Measurements from ENCODE around the gene IGFBP7.
A peak's percentile ranks its signal among the peaks of the same experiment; 100 is the strongest.

IGFBP7 gene

GRCh38 chr4:57131849-57132742 lies 21.9 kb upstream of the IGFBP7 start:
- DNase-seq (ENCODE audit: insufficient read length, low spot score) (no peak), FAIRE-seq (no peak)

DNA sequence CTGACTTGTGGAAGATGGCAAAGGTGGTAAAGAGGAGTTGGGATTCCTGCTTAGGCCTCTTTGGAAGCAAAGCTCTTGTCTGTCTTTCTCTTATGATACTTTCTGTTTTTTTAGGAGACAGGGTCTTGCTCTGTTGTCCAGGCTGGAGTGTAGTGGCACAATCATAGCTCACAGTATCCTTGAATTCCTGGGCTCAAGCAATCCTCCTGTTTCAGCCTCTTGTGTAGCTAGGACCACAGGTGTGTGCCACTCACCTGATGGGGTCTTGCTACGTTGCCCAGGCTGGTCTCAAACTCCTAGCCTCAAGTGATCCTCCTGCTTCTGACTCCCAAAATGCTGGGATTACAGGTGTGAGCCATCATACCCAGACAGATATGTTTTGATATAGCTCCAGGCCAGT lies 19.3 kb upstream of the IGFBP7 start:
- DNase-seq (ENCODE audit: insufficient read length, low spot score) = no peak
- FAIRE-seq = no peak

DNA sequence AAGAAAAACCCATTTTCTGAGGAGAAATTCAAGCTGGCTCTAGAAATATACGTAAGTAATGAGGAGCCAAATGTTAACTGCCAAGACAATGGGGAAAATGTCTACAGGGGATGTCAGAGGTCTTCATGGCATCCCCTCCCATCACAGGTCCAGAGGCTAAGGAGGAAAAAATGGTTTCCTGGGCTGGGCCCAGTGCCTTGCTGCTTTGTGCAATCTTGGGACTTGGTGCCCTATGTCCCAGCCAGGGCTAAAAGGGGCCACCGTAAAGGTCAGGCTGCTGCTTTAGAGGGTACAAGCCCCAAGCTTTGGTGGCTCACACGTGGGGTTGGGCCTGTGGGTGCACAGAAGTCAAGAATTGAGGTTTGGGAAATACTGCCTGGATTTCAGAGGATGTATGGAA lies 17.2 kb upstream of the IGFBP7 start:
- FAIRE-seq = no peak
- DNase-seq (ENCODE audit: insufficient read length, low spot score) = no peak

DNA sequence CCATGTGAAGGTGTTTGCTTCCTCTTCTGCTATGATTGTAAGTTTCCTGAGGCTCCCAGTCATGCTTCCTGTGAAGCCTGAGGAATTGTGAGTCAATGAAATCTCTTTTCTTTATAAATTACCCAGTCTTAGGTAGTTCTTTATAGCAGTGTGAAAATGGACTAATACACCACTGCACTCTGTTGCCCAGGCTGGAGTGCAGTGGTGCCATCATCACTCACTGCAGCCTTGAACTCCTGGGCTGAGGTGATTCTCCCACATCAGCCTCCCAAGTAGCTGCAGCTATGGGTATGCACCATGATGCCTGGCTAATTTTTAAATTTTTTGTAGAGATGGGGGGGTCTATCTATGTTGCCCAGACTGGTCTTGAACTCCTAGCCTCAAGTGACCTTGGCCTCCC lies 15.8 kb upstream of the IGFBP7 start:
- no peak for FAIRE-seq
- no peak for DNase-seq (ENCODE audit: insufficient read length, low spot score)

GRCh38 chr4:57124145-57124544 lies 14.0 kb upstream of the IGFBP7 start:
- FAIRE-seq (no peak), DNase-seq (ENCODE audit: insufficient read length, low spot score) (no peak)

DNA sequence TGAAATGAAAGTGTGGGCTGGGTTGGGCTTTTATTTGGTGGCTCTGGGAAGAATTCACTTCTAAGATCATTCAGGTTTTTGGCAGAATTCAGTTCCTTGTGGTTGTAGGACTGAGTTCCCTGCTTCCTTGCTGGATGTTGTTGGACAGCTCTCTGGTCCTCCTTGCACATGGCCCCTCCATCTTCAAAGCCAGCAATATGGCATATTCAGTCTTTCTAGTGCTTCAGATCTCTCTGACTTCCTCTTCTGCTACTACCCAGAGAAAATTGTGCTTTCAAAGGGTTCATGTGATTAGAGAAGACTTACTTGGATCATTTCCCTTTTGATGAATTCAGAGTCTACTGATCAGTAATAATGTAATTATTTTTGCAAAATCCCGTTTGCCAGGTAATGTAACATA lies 12.8 kb upstream of the IGFBP7 start:
- no peak for FAIRE-seq
- no peak for DNase-seq (ENCODE audit: insufficient read length, low spot score)

GRCh38 chr4:57119054-57119651 lies 9.0 kb upstream of the IGFBP7 start:
- DNase-seq (ENCODE audit: insufficient read length, low spot score) (no peak), FAIRE-seq (no peak)

- FAIRE-seq = no peak
- no peak for DNase-seq (ENCODE audit: insufficient read length, low spot score)
These were observed 7.3 kb upstream of the IGFBP7 start for GRCh38 chr4:57117491-57117890.

DNA sequence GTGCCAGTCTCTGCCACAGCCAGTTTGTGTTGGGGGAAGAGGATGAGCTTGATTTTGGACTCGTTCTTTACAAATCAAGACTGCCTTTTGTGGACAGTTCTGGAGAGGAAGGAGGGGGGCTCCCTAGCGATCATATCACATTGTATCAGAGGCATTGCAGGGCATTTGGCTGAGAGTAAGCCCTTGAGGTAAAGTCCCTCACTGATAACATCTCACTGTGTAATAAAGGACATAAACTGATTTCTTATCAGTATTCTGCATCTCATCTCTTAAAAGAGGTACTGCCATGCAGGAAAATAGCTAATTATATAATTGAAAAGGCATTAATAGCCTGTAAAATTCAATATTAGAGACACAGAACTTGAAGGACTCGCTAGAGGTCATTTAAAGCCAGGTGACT lies 6.1 kb upstream of the IGFBP7 start:
- DNase-seq (ENCODE audit: insufficient read length, low spot score) (no peak), FAIRE-seq (no peak)

DNA sequence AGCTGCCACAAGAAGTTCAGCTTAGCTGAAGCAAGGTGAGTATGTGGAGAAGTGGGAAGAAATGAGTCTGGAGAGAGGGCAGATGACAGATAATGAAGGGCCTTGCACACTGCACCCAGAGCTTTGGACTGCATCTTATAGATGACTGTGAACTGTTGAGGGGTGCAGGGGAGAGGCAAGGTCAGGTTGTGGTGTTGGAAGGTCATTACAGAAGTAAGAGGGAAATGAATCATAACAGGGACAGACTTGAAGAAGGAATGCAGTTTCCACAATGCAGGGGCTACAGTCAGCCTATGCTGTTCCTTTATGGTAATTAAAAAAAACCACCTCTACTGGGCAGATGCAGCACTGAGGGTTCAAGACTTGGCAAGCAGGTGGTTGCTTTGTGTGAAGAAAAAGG lies 4.8 kb upstream of the IGFBP7 start:
- DNase-seq (ENCODE audit: insufficient read length, low spot score) (no peak), FAIRE-seq (no peak)

- DNase-seq (ENCODE audit: insufficient read length, low spot score) (no peak), FAIRE-seq (no peak)
These were observed 3.7 kb upstream of the IGFBP7 start for GRCh38 chr4:57113870-57114269.

GRCh38 chr4:57110640-57111511 lies 691 bp upstream of the IGFBP7 start:
- FAIRE-seq = no peak
- DNase-seq (ENCODE audit: insufficient read length, low spot score) = peak; percentile 36

DNA sequence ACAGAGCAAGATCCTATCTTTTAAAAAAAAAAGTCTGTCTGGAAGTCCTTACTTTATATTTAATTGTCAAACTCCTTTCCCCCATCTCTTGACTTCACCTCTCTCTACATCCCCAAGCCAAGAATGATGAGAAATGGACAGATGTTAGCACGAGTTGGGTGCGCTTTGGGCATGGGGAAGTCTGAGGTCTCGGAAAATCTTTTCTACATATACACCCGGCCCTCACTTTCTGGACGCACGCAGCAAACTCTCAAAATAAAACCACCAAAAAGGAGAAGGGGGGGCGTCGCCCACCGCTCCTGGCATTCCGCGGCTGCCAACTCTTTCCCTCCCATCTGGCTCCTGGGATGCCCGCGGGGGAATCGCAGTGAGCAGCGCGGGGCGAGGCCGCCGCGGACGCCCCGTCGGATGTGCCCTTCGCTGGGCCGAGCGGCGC lies 756 bp downstream of the IGFBP7 start:
- no peak for DNase-seq (ENCODE audit: insufficient read length, low spot score)
- no peak for FAIRE-seq

- FAIRE-seq = no peak
These were observed 4.0 kb downstream of the IGFBP7 start for GRCh38 chr4:57106181-57106580.

DNA sequence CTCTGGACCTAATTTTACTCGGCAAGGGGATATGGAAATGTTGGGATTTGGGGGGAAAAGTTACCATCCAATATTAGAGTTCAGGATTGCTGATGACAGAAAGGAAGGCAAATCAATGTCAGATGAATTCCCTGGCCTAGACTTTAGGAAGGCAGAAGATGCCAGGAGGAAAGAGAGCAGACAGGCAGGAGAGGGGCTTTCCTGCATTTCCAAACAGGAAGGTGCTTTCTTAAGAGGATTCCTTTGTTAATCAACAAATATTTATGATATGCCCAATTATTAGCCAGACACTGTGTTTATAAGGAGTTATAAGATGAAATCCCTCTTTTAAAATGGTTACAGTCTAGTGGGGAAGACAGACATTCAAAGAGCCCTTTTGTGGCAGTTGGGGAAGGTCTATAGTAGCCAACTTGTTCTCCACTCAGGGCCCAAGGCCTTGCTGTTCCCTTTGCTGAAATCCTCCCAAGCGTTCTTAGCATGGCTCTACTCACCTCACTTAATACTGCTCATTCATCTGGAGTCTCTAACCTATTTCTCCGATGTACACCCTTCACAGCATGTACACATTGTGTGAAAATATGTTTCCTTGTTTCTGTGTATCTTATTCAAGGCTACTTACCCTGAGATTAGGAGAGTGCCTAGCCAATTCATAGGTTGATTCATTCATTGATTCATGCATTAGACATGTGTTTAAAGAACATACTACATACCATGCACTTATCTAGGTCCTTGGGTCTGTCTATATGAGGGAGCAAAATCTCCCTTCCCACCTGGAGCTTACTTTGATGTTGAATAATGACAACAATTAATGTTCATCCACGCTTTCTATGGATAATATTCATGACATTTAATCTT lies 5.3 kb downstream of the IGFBP7 start:
- DNase-seq (ENCODE audit: insufficient read length, low spot score) (no peak), FAIRE-seq (no peak)

More at GRCh38 chr4:57106181-57106580, 4.0 kb downstream of the IGFBP7 start:
- DNase-seq (ENCODE audit: insufficient read length, low spot score) = no peak

DNA sequence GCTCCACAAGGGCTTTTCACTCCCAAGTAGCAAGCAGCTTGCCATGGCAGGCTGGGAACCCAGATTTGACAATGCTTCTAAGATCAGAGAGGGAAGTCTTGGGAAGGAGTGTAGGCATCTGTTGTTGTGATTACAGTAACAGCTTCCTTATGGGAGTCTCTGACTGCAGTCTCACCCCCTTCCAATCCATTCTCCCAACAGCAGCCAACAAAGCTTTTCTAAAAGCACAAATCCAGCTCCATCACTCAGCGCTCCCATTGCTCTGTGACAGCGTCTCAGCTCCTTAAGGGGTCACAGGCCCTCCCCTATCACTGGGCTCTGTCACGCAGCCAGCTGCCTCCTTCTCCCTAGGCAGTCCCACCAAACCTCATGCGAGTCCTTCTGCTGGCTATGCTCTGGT lies 7.1 kb downstream of the IGFBP7 start:
- no peak for FAIRE-seq
- DNase-seq (ENCODE audit: insufficient read length, low spot score) = no peak

DNA sequence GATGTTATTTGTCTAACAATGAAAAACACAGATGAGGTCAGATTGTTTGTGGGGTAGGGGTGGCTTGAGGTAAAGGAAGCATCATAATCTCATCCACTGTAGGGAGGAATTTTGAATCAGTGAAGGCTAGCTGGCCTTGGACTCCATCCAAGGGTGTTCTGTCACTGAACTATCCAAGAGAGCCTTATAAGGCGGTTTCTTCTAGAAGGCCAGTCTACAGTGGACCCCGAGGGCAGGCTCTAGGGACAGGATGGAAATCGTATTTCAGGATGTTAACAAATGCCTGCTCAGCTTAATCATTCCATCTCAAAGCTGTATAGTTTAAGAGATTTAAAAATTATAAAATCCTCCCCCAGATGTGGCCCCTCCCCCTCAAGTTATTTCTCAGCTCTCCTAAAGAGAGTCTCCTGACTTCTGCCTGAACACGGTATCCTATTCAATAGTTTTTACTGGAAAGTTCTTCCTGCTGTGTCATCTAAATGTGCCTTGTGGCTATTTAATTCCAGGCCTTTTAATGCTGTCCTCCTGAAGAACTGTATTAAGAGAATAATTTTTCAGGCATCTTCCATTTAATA lies 8.0 kb downstream of the IGFBP7 start:
- DNase-seq (ENCODE audit: insufficient read length, low spot score) = no peak
- FAIRE-seq = no peak

- FAIRE-seq (no peak), DNase-seq (ENCODE audit: insufficient read length, low spot score) (no peak)
These were observed 9.1 kb downstream of the IGFBP7 start for GRCh38 chr4:57100979-57101651.

DNA sequence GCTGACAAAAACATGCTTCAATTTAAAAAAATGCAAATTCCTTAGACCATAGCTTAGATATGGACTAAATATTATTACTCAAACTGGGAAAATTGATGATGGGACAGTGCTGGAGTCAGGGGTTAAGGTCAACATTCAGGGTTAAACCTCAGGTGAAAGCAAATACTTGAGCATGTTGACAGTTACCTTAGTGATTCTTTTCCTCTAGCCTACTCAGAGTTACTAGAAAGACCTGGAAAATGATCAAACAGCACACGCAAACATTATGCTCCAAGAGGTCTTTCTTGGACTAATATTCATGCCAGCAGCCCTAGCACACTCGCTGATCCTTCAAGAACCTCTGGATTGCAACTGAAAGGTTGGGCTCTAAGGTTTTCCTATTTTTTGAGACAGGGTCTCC lies 10.8 kb downstream of the IGFBP7 start:
- FAIRE-seq (no peak), DNase-seq (ENCODE audit: insufficient read length, low spot score) (no peak)

DNA sequence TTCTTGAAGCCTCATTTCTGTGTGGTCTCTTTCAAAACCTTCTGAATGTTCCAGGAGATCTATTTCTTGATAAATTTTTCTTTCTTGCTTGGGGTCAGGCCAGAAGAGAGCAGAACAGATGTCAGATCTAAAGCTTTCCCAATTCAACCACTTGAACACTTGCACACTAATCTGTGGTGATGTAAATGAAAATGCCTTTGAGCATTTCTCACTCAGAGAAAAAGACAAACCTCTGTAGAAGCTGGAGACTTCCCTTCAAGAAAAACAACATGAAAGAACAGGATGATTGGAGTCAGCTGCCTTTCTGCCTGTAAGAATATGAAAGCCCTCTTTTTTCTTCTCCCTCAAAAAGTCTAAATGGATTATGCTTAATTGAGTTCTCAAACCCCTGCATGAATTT lies 11.2 kb downstream of the IGFBP7 start:
- no peak for FAIRE-seq
- no peak for DNase-seq (ENCODE audit: insufficient read length, low spot score)
